Heart left ventricle (tissue), 16 donors: ENCODE measurements around the gene NUDT14. TPM values are rescaled to one million over a fixed set of nuclear protein-coding genes. Genes with fewer than 3 reads are reported as not detected.

Source experiments
- ATAC-seq, 4 donors: fragments of 200-7000 bp; cut with Tn5 transposase; one replicate each; pipeline ENCODE4 v1.9.1; 2020 to 2022; ENCODE audit warnings: moderate library complexity in 4 of 4, mild to moderate bottlenecking in 3 of 4, moderate number of reproducible peaks in 1 of 4
- DNase-seq, 5 donors: peaks; one replicate each; pipeline ENCODE4 v3.0.0-alpha.2; 2020
- H3K27ac ChIP-seq, 12 donors: fragments of 200-600 bp; sonication (generic) in 4 of 12; one replicate each; pipeline versions ENCODE4 v1.5.0 to v1.8.0; 2016 to 2022; ENCODE audit warnings: mild to moderate bottlenecking in 2 of 12
- H3K27me3 ChIP-seq, 9 donors: fragments of 200-600 bp; sonication (generic) in 2 of 9; one replicate each; pipeline versions ENCODE4 v1.5.1 to v1.8.0; 2016 to 2022; ENCODE audit warnings: mild to moderate bottlenecking in 3 of 9
- H3K36me3 ChIP-seq, 9 donors: fragments of 200-600 bp; sonication (generic) in 2 of 9; one replicate each; pipeline versions ENCODE4 v1.5.0 to v1.8.0; 2018 to 2022; ENCODE audit warnings: mild to moderate bottlenecking in 2 of 9
- H3K4me1 ChIP-seq, 12 donors: fragments of 200-600 bp; sonication (generic) in 4 of 12; one replicate each; pipeline versions ENCODE4 v1.5.0 to v1.8.0; 2016 to 2022; ENCODE audit warnings: mild to moderate bottlenecking in 3 of 12
- H3K4me3 ChIP-seq, 12 donors: fragments of 200-600 bp; sonication (generic) in 4 of 12; one replicate each; pipeline versions ENCODE4 v1.5.0 to v1.8.0; 2017 to 2022; ENCODE audit warnings: mild to moderate bottlenecking in 9 of 12, moderate library complexity in 4 of 12
- H3K9me3 ChIP-seq, 12 donors: fragments of 200-600 bp; sonication (generic) in 4 of 12; one replicate each; pipeline versions ENCODE4 v1.5.0 to v1.8.0; 2016 to 2022; ENCODE audit warnings: mild to moderate bottlenecking in 1 of 12
- CTCF ChIP-seq, 12 donors: fragments of 200-600 bp; sonication (generic) in 4 of 12; IDR thresholded peaks; one replicate each; pipeline versions ENCODE4 v1.5.0 to v1.8.0; 2018 to 2022; ENCODE audit warnings: antibody characterized with exemption in 12 of 12, mild to moderate bottlenecking in 5 of 12
- POLR2A ChIP-seq, 2 donors: fragments of 450-650 bp; IDR thresholded peaks; one replicate each; pipeline ENCODE4 v1.6.1; 2017; ENCODE audit warnings: antibody characterized with exemption in 2 of 2, mild to moderate bottlenecking in 2 of 2, moderate library complexity in 2 of 2
- WGBS, 4 donors: extraction: QIAGEN DNeasy Blood & Tissue Kit in 2 of 4; methylation state at CpG; one replicate each; pipeline versions ENCODE4 v1.1.5 to v1.1.7; 2013 to 2018; 5-methylcytosine and 5-hydroxymethylcytosine counted together
- intact Hi-C, 10 donors: fragments of 100-400 bp; cut with DNase I; formaldehyde crosslinking; loops; one replicate each; pipeline versions ENCODE4 v1.11.1 to v1.14.2; 2022
- polyA plus RNA-seq, 2 donors: library from polyadenylated mRNA; stranded (reverse); fragments of 200-250 nt; gene quantifications; one replicate each; pipeline ENCODE4 v1.2.3, GENCODE V29; 2013
- total RNA-seq, 9 donors: library from RNA; depleted of rRNA in 2 of 9; stranded (reverse); fragments of >200 nt in 2 of 9; fragmentation: NEBNext Ultra II Directional in 3 of 9; extraction: Animal tissue kit (Norgen Biotek cat#: 25700) in 3 of 9; gene quantifications; one replicate each; pipeline versions ENCODE4 v1.1.0 to v1.2.4, GENCODE V29; 2016 to 2023
- donor health status: ischemic (EF 13 %, LVEDD 7.1; RV severe dilation, severe dysfunction).
- donor health status: healthy with polysubstance abuse.
- donor health status: DM: no; HTN: yes; CAD: no.
- donor health status: DM: no; HTN: no; CAD: no.
- donor health status: ischemic (EF 25% LVEDD 6.9; RV normal size, moderate dysfunction).
- donor health status: ischemic (EF 25% LVEDD 5.7; RV mildly dilated, moderate dysfunction).
- donor health status: healthy.
- donor health status: DM: yes; HTN: yes; CAD: no.
- donor health status: ischemic (EF 35%, LVEDD 5.7; RV mildly dilated, moderate dysfunction).
- donor health status: nonischemic (EF 11% LVEDD 7.7; RV severe dilation, severe dysfunction).
- donor health status: DM: yes; HTN: yes; CAD: no.
- donor health status: PGD.
- donor health status: ischemic (EF 29% LVEDD 5.4; RV normal size, mild dysfunction).
- donor health status: nonischemic (EF 23%, LVEDD 6.1; RV moderate dilation, normal function).

NUDT14 gene
- total and polyA plus RNA-seq, 11 donors: 14.3 to 48.9 (median 23.8) TPM

GRCh38 chr14:105187116-105187515 lies 6.0 kb upstream of the NUDT14 start:
- Histone ChIP-seq H3K36me3 (no peaks in the 10 kb centered on the region), H3K27ac (no peak overlapping the region), H3K9me3 (peaks cover 0 to 8% (median 0%) of the 10 kb centered on the region in 12 donors), H3K27me3 (peaks cover 0 to 18% (median 7%) of the 10 kb centered on the region in 9 donors), H3K4me1 (peaks cover 0 to 18% (median 4%) of the 10 kb centered on the region in 12 donors), H3K4me3 (no peak overlapping the region)
- DNase-seq (no peak), ATAC-seq (no peak)
- WGBS, 4 donors: 71 to 81% (median 78%) methylated on average over 4 of the region's 4 CpGs
- intact Hi-C loops: loop anchor here in 1 of 10 donors (10.0 kb wide), 1 partner anchor 348 kb away; no protein-coding TSS in a partner anchor
- TF ChIP-seq POLR2A (IDR thresholded peaks at IDR 0.05) (no peak), CTCF (IDR thresholded peaks at IDR 0.05) (no peak)

- intact Hi-C loops: loop anchor here in 1 of 10 donors (10.0 kb wide), 1 partner anchor 349 kb away; no protein-coding TSS in a partner anchor
- DNase-seq (no peak), ATAC-seq (no peak)
- H3K36me3 ChIP-seq: no peaks in the 10 kb centered on the region
- H3K9me3 ChIP-seq: peaks cover 0 to 8% (median 0%) of the 10 kb centered on the region in 12 donors
- 34 to 55% (median 42%) methylated on average over 4 of the region's 4 CpGs for WGBS, 4 donors
- no peak for TF ChIP-seq CTCF (IDR thresholded peaks at IDR 0.05)
- TF ChIP-seq POLR2A (IDR thresholded peaks at IDR 0.05): no peak
- no peak overlapping the region for H3K27ac ChIP-seq
- peaks cover 0 to 14% (median 0%) of the 10 kb centered on the region in 9 donors for H3K27me3 ChIP-seq
- H3K4me3 ChIP-seq: no peak overlapping the region
- H3K4me1 ChIP-seq: peaks cover 0 to 18% (median 10%) of the 10 kb centered on the region in 12 donors
Observed at GRCh38 chr14:105185973-105186372, 4.9 kb upstream of the NUDT14 start.

GRCh38 chr14:105185001-105185400 lies 3.9 kb upstream of the NUDT14 start:
- H3K36me3 ChIP-seq: no peaks in the 10 kb centered on the region
- TF ChIP-seq CTCF (IDR thresholded peaks at IDR 0.05) (no peak), POLR2A (IDR thresholded peaks at IDR 0.05) (no peak)
- 79 to 90% (median 82%) methylated on average over 14 to 18 of the region's 18 CpGs for WGBS, 4 donors
- H3K9me3 ChIP-seq: peaks cover 0 to 8% (median 0%) of the 10 kb centered on the region in 12 donors
- H3K27ac ChIP-seq: no peak overlapping the region
- no peak for DNase-seq
- H3K27me3 ChIP-seq: peaks cover 0 to 14% (median 0%) of the 10 kb centered on the region in 9 donors
- no peak for ATAC-seq
- H3K4me1 ChIP-seq: peaks cover 0 to 26% (median 15%) of the 10 kb centered on the region in 12 donors
- H3K4me3 ChIP-seq: no peak overlapping the region
- intact Hi-C loops: loop anchor here in 1 of 10 donors (10.0 kb wide), 1 partner anchor 350 kb away; no protein-coding TSS in a partner anchor

- no peaks in the 10 kb centered on the region for H3K36me3 ChIP-seq
- WGBS, 4 donors: 59 to 70% (median 69%) methylated on average over 8 to 9 of the region's 9 CpGs
- H3K27ac ChIP-seq: no peak overlapping the region
- no peak overlapping the region for H3K4me3 ChIP-seq
- peaks cover 0 to 14% (median 0%) of the 10 kb centered on the region in 9 donors for H3K27me3 ChIP-seq
- DNase-seq: no peak
- intact Hi-C loops: loop anchor here in 1 of 10 donors (10.0 kb wide), 1 partner anchor 350 kb away; no protein-coding TSS in a partner anchor
- TF ChIP-seq CTCF (IDR thresholded peaks at IDR 0.05) (no peak), POLR2A (IDR thresholded peaks at IDR 0.05) (no peak)
- H3K9me3 ChIP-seq: peaks cover 0 to 8% (median 0%) of the 10 kb centered on the region in 12 donors
- H3K4me1 ChIP-seq: peaks cover 0 to 26% (median 15%) of the 10 kb centered on the region in 12 donors
- no peak for ATAC-seq
Observed at GRCh38 chr14:105184461-105184860, 3.3 kb upstream of the NUDT14 start.
